KMS-11 (cell line): Measurements from ENCODE around the gene TANC1.

Experiments used
- H2AFZ ChIP-seq: fragments of 200-600 bp; sonication (generic); 2 replicates; pipeline ENCODE4 v1.6.1; 2016; ENCODE audit warnings: antibody characterized with exemption, mixed run types, low read depth
- H3K27ac ChIP-seq: fragments of 200-600 bp; sonication (generic); 2 replicates; pipeline ENCODE4 v1.6.1; 2016; ENCODE audit warnings: mild to moderate bottlenecking, mixed run types
- H3K27me3 ChIP-seq: fragments of 200-600 bp; sonication (generic); 2 replicates; pipeline ENCODE4 v1.6.1; 2017; ENCODE audit warnings: mild to moderate bottlenecking, low read depth, mixed run types, moderate library complexity; ENCODE audit not compliant: insufficient read depth
- H3K36me3 ChIP-seq: fragments of 200-600 bp; sonication (generic); 2 replicates; pipeline ENCODE4 v1.6.1; 2017; ENCODE audit warnings: mild to moderate bottlenecking, mixed run types; ENCODE audit not compliant: insufficient read depth
- H3K4me1 ChIP-seq: fragments of 200-600 bp; sonication (generic); 2 replicates; pipeline ENCODE4 v1.6.1; 2016; ENCODE audit warnings: mild to moderate bottlenecking, low read depth, mixed run types; ENCODE audit not compliant: poor library complexity, severe bottlenecking
- H3K4me2 ChIP-seq: fragments of 200-600 bp; sonication (generic); 2 replicates; pipeline ENCODE4 v1.7.0; 2016; ENCODE audit warnings: mild to moderate bottlenecking, mixed run types
- H3K4me3 ChIP-seq: fragments of 200-600 bp; sonication (generic); IDR thresholded peaks from 2 replicates; pipeline ENCODE4 v1.6.1; 2017; ENCODE audit warnings: low read depth, low read length, mixed read lengths; ENCODE audit not compliant: insufficient read depth
- H3K79me2 ChIP-seq: fragments of 200-600 bp; sonication (generic); 2 replicates; pipeline ENCODE4 v1.6.1; 2016; ENCODE audit warnings: low read depth, mixed run types; ENCODE audit not compliant: insufficient read depth
- H3K9ac ChIP-seq: fragments of 200-600 bp; sonication (generic); 2 replicates; pipeline ENCODE4 v1.6.1; 2016; ENCODE audit warnings: mild to moderate bottlenecking, mixed run types
- H4K20me1 ChIP-seq: fragments of 200-600 bp; sonication (generic); 2 replicates; pipeline ENCODE4 v1.6.1; 2016; ENCODE audit warnings: mild to moderate bottlenecking, mixed run types; ENCODE audit not compliant: insufficient read depth
- TF ChIP-seq, protein P1 (sequence below): fragments of 200-600 bp; sonication (generic); conservative IDR thresholded peaks from 2 replicates; pipeline ENCODE4 v1.6.1; 2017; ENCODE audit warnings: low read depth, mild to moderate bottlenecking, antibody characterized with exemption, low read length, moderate library complexity, mixed read lengths

TANC1 gene

DNA sequence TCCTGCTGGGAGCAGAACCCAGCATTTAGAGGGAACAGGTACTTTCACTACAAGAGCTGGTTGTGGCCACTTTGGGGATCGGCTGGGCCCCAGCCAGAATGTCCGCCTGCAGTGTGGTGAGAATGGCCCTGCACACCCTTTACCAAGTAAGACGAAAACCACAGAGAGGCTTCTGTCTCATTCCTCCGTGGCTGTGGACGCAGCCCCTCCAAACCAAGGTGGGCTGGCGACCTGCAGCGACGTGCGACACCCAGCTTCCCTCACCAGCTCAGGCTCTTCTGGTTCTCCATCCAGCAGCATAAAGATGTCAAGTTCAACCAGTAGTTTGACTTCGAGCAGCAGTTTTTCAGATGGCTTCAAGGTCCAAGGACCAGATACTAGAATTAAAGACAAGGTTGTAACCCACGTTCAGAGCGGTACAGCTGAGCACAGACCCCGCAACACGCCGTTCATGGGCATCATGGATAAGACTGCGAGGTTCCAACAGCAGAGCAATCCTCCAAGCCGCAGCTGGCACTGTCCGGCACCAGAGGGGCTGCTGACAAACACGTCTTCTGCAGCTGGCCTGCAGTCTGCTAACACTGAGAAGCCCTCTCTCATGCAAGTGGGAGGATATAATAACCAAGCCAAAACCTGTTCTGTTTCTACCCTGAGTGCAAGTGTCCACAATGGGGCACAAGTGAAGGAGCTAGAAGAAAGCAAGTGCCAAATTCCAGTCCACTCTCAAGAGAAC, 261.9 kb downstream of the TANC1 start:
- Histone ChIP-seq H3K36me3 (no peaks in the 10 kb centered on the region), H3K79me2 (no peaks in the 10 kb centered on the region), H3K4me3 (no peak overlapping the region), H2AFZ (no peak overlapping the region), H4K20me1 (no peaks in the 10 kb centered on the region), H3K27me3 (no peaks in the 10 kb centered on the region), H3K4me2 (no peak overlapping the region), H3K4me1 (peaks cover 12% of the 10 kb centered on the region), H3K27ac (no peak overlapping the region), H3K9ac (no peak overlapping the region)
- TF ChIP-seq, protein P1, sequence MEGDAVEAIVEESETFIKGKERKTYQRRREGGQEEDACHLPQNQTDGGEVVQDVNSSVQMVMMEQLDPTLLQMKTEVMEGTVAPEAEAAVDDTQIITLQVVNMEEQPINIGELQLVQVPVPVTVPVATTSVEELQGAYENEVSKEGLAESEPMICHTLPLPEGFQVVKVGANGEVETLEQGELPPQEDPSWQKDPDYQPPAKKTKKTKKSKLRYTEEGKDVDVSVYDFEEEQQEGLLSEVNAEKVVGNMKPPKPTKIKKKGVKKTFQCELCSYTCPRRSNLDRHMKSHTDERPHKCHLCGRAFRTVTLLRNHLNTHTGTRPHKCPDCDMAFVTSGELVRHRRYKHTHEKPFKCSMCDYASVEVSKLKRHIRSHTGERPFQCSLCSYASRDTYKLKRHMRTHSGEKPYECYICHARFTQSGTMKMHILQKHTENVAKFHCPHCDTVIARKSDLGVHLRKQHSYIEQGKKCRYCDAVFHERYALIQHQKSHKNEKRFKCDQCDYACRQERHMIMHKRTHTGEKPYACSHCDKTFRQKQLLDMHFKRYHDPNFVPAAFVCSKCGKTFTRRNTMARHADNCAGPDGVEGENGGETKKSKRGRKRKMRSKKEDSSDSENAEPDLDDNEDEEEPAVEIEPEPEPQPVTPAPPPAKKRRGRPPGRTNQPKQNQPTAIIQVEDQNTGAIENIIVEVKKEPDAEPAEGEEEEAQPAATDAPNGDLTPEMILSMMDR, result no peak

DNA sequence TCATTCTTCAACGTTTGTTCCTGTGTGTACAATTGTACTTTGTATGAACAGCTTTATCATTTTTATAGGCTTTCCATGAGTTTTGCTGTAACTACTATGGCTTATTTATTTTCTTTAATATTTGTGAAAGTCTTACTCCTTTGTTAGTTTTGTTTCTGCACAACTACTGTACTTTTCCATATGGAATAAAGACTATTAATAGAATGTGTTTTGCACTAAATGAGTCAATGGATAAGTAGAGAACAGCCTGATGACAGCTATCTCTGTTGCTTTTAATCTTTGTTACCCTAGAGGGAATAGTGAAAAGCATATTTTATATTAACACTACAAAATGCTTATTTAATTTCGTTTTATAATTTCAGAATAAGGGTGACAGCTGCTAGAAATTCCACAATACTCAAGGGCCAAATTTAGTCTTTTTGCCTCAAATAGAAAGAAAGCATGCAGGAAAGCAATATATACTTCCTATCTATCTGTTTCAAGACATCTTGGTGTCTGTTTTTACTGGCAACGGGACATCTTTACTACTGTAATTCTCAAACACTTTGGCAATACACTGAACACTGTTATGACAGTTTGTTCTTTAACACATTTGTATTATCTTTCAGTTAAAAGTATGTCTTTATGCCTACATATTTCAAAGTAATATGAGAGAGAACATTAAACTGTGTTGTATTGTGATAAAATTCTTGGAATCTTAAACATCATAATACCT, 264.2 kb downstream of the TANC1 start:
- Histone ChIP-seq H3K9ac (no peak overlapping the region), H3K36me3 (no peaks in the 10 kb centered on the region), H3K27me3 (no peaks in the 10 kb centered on the region), H3K4me2 (no peak overlapping the region), H3K4me3 (no peak overlapping the region), H2AFZ (no peak overlapping the region), H3K79me2 (no peaks in the 10 kb centered on the region), H4K20me1 (no peaks in the 10 kb centered on the region), H3K27ac (no peak overlapping the region), H3K4me1 (peaks cover 5% of the 10 kb centered on the region)
- TF ChIP-seq, protein P1, result no peak

DNA sequence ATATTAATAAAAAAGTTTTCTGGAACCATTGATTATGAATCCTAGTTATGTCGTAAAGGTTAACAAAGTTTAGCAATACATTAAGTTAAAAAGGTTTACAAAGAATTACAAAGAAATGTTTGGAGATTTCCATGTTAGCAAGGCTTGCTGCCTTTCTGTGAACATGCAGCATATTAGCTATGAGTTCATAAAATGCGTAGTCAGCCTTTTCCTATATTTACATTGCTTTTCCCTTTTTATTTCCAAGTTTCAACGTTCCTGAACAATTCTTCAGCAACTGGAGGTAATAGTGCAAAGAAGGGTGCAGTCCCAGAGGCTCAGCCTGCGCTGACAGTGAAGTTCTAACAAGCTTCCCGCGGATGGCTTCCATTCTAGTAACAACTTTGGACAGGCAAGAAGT, 266.4 kb downstream of the TANC1 start:
- no peak overlapping the region for H2AFZ ChIP-seq
- no peak overlapping the region for H3K9ac ChIP-seq
- H3K4me2 ChIP-seq, result no peak overlapping the region
- H3K79me2 ChIP-seq, result no peaks in the 10 kb centered on the region
- peaks cover 5% of the 10 kb centered on the region for H3K4me1 ChIP-seq
- no peaks in the 10 kb centered on the region for H3K36me3 ChIP-seq
- TF ChIP-seq, protein P1, result no peak
- H4K20me1 ChIP-seq, result no peaks in the 10 kb centered on the region
- H3K27me3 ChIP-seq, result no peaks in the 10 kb centered on the region
- H3K27ac ChIP-seq, result no peak overlapping the region
- H3K4me3 ChIP-seq, result no peak overlapping the region

DNA sequence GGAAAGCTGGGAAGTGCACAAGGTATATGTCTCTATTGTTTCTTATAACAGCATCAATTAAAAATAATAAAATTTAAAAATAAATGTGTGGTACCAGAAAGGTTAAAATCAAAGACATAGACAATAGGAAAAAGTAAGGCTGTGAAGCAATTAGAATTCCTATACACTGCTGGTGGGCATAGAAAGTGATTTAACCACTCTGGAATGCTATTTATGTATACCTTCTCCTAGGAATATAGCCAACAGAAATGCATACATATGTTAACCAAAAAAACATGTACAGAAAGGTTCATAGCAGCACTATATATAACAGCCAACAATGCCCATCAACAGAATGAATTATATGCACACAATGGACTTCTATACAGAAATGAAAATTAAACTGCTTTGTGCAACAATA, 275.1 kb downstream of the TANC1 start:
- Histone ChIP-seq H2AFZ (no peak overlapping the region), H3K4me2 (no peak overlapping the region), H3K79me2 (no peaks in the 10 kb centered on the region), H3K4me1 (no peaks in the 10 kb centered on the region), H3K36me3 (no peaks in the 10 kb centered on the region), H4K20me1 (no peaks in the 10 kb centered on the region), H3K9ac (no peak overlapping the region), H3K27ac (no peak overlapping the region), H3K27me3 (no peaks in the 10 kb centered on the region), H3K4me3 (no peak overlapping the region)
- TF ChIP-seq, protein P1, result no peak
